Left ventricle myocardium superior (tissue), 1 donor: ENCODE measurements around the gene YES1. TPM values are rescaled to one million over a fixed set of nuclear protein-coding genes. Genes with fewer than 3 reads are reported as not detected.
"Not testable (repeated sequence)": the region's sequence is repeated elsewhere in the genome, so short reads cannot be mapped to it uniquely, and the experiment has no call there.

Experiments used
- ATAC-seq: fragments of 200-7000 bp; cut with Tn5 transposase; one replicate; pipeline ENCODE4 v1.9.1; 2020; ENCODE audit warnings: mild to moderate bottlenecking, moderate library complexity
- DNase-seq: peaks from one replicate; pipeline ENCODE4 v3.0.0-alpha.2; 2020
- intact Hi-C: fragments of 100-400 bp; cut with micrococcal nuclease; formaldehyde crosslinking; loops from one replicate; pipeline ENCODE4 v1.11.0; 2022
- total RNA-seq: library from RNA; stranded (reverse); fragmentation: NEBNext Ultra II Directional; extraction: Animal tissue kit (Norgen Biotek cat#: 25700); gene quantifications from one replicate; pipeline ENCODE4 v1.2.1, GENCODE V29; 2021
- donor health status: DM: no; HTN: yes; CAD: no; lungs with severe emphysema.

Gene YES1
- total RNA-seq, 1 donor from 2014 or later = 23.4 TPM

DNA sequence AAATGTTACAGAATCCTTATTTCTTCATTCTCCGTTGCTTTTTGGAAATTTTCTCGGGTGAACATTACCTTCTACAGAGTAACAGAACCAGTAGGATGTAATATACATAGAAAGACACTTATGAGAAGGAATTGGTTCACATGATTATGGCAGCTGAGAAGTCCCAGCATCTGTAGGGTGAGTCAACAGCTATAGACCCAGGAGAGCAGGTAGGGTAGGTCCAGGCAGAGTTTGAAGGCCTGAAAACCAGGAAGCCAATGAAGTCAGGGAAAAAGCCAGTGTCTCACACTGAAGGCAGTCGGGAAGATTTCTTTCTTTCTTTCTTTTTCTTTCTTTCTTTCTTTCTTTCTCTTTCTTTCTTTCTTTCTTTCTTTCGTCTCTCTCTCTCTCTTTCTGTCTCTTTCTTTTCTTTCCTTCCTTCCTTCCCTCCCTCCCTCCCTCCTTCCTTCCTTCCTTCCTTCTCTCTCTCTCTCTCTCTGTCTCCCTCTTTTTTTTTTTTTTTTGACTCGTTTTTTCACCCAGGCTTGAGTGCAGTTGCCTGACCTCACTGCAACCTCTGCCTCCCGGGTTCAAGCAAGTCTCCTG lies 15.1 kb upstream of the YES1 start:
- ATAC-seq = no peak
- intact Hi-C loops = no loop called here
- no peak for DNase-seq

DNA sequence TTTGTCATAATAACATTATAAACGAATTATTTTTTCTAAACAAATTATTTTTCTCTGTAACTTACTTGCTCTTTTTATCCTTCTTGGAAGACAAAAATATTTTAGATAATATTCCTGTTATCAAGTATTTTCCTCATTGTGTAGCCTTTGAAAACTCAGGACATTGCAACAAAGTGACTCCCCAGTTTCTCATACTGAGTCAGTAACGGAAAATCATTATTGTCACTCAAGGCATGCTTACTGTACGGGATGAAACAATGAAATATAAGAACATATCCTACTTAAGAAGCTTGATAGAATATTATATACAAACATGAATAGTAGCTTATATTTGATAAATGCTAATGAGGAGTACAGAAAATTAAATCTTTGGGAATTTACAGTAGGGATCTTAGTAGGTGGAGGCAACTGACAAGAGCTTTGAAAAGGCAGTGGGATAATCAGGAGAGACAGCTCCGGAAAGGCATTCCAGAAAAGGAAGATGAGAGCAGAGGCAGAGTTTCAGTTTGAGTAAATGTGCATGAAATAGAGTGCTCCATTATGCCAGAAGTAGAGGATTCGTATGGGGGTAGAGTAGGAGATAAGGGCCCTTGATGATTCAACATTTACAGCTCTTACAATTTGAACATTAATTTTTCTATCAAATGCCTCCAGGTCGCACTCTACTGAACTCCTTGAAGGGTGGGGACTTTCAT lies 14.0 kb upstream of the YES1 start:
- no peak for ATAC-seq
- intact Hi-C loops = no loop called here
- DNase-seq = no peak

DNA sequence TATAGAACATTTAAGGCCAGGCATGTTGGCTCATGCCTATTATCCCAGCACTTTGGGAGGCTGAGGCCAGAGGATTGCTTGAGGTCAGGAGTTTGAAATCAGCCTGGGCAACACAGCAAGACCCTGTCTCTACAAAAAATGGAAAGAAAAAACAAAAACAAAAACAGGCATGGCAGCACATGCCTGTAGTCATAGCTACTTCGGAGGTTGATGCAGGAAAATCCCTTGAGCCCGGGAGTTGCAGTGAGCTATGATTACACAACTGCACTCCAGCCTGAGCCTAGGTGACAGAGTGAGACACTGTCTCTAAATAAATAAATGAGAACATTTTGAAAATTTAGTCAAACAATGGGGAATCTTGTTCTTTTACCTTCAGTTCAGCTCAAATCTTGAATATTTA lies 12.1 kb upstream of the YES1 start:
- intact Hi-C loops = no loop called here
- ATAC-seq = no peak
- no peak for DNase-seq

DNA sequence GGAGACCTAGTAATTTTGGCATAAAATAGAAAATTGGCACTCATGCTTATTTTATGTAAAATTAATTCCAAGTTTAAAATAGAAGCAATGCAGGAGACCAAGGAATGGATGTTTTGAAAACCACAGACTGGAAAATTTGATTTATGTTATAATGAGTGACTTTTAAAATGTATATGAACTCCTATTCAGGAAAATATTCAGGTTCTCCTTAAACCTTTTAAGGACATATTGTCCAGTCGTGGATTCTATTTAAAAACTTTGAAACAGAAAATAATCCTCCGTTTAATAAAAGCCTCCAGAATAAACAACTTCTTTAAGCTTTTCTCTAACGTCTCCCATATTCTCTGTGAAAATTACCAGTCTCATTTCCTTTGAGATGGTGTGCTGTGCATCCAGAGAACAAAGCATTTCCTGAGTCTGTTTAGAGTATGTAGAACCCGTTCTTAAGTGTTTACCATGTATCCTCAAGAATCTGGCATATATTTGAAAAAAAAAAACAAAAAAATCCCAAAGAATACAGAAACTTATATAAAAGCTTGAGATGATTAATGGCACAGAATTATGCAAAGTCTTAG lies 8.6 kb upstream of the YES1 start:
- ATAC-seq (no peak), DNase-seq (no peak)
- intact Hi-C loops = no loop called here

DNA sequence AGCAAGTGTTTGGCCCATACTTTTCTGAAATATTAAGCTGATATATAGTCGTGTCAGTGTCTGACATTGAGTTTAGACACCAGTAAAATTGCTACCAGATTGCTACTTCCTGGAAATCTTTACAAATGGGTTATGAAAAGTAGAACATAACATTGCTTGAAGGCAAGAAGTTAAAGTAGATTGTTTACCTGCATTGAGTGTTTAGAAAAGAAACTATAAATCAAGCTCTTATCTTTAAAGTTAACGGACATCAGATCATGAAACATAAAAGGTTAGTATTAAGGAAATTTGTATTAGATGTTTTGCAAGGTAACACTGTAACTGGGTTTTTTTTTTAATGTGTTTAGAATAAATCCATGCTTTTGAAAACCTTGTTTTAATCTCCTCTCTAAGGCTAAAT lies 4.8 kb upstream of the YES1 start:
- no peak for DNase-seq
- intact Hi-C loops = no loop called here
- ATAC-seq = no peak

DNA sequence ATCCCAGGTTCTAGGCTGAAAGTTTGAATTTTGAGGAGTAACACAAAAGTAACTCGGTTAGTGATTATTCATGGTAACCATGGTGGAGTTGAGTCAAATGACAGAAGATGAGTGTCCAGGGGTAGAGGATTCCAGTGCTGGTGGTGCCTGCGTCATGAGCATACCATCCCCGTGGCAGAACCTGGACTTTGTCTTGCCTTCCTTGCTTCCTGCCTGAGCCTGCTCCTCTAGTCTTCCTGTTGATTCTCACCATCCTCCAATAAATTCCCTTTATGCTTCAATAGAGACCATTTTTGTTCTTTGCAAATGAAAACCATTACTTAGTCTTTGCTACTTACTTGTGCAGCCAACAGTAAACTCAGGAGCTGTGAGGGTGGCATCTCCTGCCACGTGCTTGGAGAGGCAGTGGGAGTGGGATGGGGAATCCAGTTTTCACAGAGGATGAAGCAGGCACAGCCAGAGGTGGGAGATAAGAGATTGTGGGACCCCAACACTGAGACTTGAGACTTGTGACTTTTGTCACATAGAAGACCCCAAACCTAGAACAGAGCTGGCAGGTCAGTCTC lies 4.1 kb upstream of the YES1 start:
- ATAC-seq (no peak), DNase-seq (no peak)
- intact Hi-C loops = no loop called here

DNA sequence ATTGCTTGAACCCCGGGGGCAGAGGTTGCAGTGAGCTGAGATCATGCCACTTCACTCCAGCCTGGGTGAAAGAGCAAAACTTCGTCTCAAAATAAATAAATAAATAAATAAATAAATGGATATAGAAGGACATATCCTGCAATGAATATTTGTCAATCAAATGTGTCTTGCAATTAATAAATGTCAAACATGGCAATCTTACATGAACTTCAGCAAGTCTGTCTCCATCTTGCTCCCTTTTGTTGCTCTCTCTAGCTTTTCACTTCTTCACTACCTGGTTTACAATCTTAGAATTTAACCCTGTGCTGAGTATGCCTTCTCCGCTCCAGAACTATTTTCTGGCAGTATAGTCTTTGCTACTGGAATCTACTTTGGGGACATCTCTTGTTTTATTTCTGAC lies 3.3 kb upstream of the YES1 start:
- intact Hi-C loops = no loop called here
- DNase-seq (no peak), ATAC-seq (no peak)

DNA sequence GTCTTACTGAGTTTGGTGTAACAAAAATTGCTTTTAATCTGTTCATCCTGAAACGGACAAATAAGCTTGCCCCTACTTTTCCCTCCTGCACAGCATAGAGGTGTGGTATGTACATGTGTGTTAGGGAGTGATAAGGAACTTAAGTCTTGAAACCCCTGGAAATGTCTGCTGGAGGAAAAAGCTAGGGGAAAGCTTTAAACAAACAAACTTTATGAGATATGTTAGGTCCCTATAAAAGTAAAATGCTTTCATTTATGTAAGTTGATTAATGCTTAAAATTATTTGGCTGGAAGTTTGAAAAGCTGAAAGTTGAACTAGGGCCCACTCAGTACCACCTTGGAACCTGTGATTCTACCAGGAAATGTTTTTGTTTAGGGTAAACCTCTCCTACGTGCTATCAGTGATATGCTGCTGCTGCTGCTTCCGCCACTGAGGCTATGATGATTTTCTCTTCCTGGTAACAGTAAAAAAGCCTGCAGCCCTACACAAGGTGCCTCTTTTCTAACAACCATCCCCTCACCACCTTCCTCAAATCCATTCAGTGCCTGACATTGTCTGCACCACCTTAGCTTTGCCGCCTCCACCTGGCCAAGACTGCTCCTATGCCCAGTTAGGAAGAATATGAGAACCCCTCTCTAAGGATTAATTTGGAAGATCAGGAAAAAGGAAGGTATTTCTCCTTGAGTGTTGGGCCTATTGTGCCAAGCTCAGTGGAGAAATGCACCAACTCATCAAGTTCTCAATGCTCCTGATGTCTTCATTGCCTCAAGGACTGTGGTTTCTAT lies 2.5 kb upstream of the YES1 start:
- DNase-seq (no peak), ATAC-seq (no peak)
- intact Hi-C loops = no loop called here

DNA sequence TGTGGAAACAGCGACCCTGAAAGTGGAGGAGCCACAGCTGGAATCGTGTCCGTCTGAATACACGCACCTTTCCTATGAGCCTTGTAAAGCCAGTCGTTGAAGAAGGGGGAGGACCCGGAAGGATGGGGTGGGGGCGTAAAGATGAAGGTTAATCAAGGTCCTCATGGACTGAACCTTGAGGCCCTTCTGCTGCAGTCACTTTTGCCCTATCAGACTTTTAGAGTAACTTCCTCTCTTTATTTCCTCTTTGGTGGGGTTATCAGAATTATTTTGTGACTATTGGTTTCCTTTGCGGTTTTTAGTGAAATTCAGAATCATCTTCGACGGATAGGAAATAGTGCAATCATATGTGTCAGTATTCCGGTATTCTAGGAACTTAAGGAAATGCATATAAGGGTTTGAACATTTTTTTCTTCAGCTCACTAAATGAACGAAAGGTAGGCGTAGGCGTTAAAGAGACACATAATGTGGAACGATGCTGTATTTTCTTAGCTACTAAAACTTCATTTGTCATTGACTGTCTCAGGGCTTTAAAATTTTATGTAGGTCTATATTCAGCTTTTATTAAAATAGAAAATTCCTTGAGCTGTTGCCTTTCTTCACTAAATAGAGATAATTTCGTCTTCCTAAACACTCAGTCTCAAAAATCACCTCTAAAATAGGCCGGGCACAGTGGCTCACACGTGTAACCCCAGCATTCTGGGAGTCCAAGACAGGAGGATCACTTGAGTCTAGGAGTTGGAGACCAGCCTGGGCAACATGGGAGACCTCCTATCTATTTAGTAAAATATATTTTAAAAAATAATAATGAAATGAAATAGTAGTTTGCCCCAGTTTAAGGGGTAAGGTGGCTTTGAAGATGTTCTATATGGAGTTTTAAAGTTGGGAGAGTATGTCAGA lies 1.4 kb upstream of the YES1 start:
- intact Hi-C loops = no loop called here

DNA sequence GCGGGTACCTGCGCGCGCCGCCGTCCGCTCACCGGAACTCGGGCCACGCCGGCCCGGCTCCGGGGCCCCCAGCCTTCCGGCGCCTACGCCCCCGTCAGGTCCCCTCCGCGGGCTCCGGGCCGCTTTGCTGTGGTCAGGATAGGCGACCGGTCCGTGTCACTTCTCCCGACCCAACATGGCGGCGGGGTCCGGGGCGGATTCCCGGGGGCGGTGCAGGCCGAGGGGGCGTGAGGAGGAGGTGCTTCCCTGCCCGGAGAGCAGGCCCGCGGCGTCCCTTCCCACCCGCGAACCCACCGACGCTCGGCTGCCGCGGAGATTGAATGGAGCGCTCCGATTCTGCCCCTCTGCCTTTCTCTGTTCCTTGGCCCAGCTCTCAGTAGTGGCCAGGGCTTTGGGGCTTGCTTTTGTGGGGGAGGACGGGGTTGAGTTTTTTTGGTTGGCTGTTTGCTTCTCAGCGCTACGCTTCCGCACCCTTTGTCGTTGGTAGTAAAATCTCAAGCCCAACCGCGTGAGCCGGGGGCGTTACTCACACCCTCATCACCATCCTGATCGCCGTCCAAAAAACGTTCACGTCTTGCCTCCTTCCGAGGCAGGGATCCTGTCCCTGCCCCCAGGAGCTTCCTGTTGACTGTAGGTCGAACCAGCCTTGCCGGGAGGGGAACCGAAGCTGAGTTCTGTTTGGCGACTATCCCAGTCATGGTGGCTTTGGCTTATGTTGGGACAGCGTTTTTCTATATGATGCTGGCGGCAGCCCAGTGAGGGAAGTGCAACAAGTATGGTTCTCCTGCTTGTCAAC lies 532 bp upstream of the YES1 start:
- ATAC-seq (peak; percentile 91), DNase-seq (peak; percentile 90)
- intact Hi-C loops = no loop called here

More for the DNA sequence above, 1.4 kb upstream of the YES1 start:
- no peak for ATAC-seq
- DNase-seq = no peak

DNA sequence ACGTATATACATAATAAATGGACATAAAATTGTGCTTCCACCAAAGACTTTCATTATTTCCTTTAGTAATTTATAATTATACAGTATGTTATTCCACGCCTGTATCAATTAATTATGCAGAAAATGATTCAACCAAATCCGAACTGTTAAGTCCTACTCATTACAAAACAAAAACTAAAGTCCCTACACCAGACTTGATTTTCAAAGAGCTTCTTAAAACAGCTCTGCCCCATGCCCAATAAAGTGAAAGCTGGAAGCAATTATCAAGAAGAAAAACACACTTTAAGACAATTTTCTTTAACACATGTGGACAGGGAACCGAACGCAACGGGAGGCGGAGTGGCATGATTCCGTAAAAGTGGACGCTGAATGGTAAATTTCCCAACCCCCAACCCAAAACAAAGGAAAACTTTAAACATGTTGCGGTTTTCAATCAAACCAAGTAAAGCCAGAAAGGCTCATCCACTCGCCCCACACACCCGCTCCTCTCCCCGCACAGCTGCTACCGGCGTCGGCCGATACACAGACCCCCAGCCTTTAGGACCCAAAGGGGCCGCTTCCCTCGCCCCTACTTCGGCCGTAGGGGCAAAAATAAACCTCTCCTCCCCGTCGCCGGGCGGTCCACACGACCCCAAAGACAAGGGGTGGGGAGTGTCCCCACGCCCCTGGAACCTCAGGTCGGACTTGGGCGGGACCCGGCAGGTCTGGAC lies 705 bp downstream of the YES1 start:
- intact Hi-C loops = no loop called here
- DNase-seq (no peak), ATAC-seq (no peak)

DNA sequence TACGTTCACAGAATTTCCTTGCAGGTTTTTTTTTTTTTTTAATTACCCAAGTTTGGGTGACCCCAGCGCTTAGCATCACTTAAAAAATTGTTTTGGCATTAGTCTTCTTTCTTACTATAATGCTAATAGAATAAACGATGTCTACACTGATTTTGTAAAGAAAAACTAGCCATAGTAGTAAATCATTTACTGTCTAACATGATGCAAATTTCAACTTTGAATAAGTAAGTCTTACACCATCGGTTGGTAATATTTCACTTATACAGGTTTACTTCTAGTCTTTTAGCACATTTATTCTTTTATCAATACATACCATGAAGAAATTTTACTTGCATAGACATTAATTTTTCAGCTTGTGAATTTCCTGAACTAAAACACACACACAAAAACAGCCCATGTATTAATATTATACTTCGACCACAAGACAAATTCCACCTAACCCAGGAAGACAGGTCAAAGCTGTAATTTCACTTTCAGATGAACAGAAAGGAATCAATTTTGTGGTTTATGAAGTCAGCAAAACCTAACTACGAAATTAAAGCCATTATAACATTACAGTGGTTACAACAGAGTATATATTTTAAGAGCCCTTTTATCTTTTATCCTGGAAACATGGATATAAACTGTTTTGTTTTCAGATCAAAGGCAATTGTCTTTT lies 1.9 kb downstream of the YES1 start:
- DNase-seq (no peak), ATAC-seq (no peak)
- intact Hi-C loops = no loop called here

DNA sequence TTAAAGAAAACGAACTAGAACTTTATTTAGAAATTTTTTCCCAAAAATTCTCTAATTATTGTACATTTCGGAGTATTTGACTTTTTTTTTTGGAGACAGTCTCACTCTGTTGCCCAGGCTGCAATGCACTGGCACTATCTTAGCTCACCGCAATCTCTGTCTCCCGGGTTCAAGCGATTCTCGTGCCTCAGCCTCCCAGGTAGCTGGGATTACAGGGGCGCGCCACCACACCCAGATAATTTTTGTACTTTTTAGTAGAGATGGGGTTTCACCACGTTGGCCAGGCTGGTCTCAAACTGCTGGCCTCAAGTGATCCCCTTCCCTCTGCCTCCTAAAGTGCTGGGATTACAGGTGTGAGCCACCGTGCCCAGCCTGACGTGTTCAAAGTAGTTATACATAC lies 2.8 kb downstream of the YES1 start:
- intact Hi-C loops, ATAC-seq, DNase-seq: not testable (repeated sequence)

DNA sequence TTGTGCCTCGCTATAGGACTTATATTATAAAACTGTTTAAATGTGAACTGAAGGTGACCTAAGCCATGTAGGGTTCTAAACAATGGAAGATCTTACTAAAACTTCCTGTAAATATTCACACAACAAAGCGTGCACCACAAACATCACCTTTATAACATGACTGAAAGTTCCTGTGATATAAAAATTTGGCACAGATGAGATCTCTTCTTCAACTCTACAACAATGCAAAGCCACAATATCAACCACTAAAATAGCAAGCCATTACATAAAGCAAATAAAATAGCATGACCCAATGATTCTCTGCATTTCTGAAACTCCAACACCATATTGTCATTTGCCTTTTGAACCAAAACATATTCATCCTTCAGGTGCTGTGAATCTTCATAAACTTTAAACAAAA lies 3.5 kb downstream of the YES1 start:
- ATAC-seq (no peak), DNase-seq (no peak)
- intact Hi-C loops = no loop called here

DNA sequence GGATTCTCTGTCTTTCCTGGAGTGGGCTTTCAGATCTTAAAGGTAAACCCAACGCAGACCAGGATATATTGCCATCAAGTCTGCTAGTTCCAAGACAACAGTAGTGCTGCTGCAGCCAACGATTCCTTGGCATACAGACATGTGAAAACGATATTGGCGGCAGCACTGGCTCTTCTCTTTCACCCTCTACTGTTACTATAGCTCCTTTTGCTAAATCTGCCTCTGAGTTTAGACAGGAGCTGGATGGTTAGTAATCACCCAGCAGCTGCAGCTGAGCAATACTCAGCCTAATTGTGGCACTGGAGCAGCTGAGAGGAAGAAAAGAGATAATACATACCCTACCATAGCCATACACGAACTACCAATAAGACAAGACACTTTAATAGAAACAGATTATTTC lies 4.0 kb downstream of the YES1 start:
- ATAC-seq (peak; percentile 8), DNase-seq (no peak)
- intact Hi-C loops = no loop called here

DNA sequence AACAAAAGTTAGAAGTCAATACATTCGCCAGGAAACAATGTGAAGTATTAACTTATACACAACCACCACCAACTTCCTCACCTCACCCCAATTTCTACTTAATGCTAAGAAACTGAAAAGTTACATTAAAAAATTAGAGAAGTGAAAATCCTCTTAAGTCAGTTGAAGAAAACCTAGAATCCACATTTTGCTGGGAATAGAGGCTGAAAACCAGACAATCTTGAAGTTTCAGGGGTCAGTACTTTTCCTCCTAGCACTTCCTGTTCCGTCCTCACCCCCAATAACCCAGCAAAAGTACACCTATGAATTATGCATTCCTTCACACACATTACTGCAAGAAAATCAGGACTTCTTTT lies 6.3 kb downstream of the YES1 start:
- DNase-seq (no peak), ATAC-seq (no peak)
- intact Hi-C loops = no loop called here
